OCI-LY1 (cell line): Measurements from ENCODE around the gene EIF2AK2.
A peak's percentile ranks its signal among the peaks of the same experiment; 100 is the strongest.

ENCODE experiments used
- H2AFZ ChIP-seq: fragments of 200-600 bp; sonication (generic), shearing (Covaris generic); 2 replicates; pipeline ENCODE4 v1.6.0; 2014; ENCODE audit warnings: antibody characterized with exemption, mild to moderate bottlenecking, low read length
- H3F3A ChIP-seq: fragments of 200-600 bp; sonication (generic), shearing (Covaris generic); 2 replicates; pipeline ENCODE4 v1.6.0; 2014; ENCODE audit warnings: mild to moderate bottlenecking, antibody characterized with exemption, low read length, moderate library complexity; ENCODE audit not compliant: insufficient read depth
- H3K27ac ChIP-seq: fragments of 200-600 bp; sonication (generic); 2 replicates; pipeline ENCODE4 v1.5.1; 2014; ENCODE audit warnings: low read length, mixed run types, mild to moderate bottlenecking, low read depth; ENCODE audit not compliant: poor library complexity, severe bottlenecking
- H3K27me3 ChIP-seq: fragments of 200-600 bp; sonication (generic); 2 replicates; pipeline ENCODE4 v1.6.0; 2014; ENCODE audit warnings: antibody characterized with exemption, mild to moderate bottlenecking, low read length, moderate library complexity; ENCODE audit not compliant: insufficient read depth
- H3K36me3 ChIP-seq: fragments of 200-600 bp; sonication (generic); 2 replicates; pipeline ENCODE4 v1.6.1; 2014; ENCODE audit warnings: mild to moderate bottlenecking, antibody characterized with exemption, low read length, moderate library complexity, mixed read lengths; ENCODE audit not compliant: insufficient read depth
- H3K4me1 ChIP-seq: fragments of 200-600 bp; sonication (generic); 2 replicates; pipeline ENCODE4 v1.5.1; 2014; ENCODE audit warnings: mild to moderate bottlenecking, low read length, moderate library complexity; ENCODE audit not compliant: insufficient read depth, severe bottlenecking
- H3K4me2 ChIP-seq: fragments of 200-600 bp; sonication (generic), shearing (Covaris generic); 2 replicates; pipeline ENCODE4 v1.6.1; 2014; ENCODE audit warnings: low read length
- H3K4me3 ChIP-seq: fragments of 200-600 bp; sonication (generic); 2 replicates; pipeline ENCODE4 v1.5.1; 2014; ENCODE audit warnings: low read length, low read depth, mild to moderate bottlenecking, mixed read lengths; ENCODE audit not compliant: poor library complexity, severe bottlenecking
- H3K79me2 ChIP-seq: fragments of 200-600 bp; shearing (Covaris generic); 2 replicates; pipeline ENCODE4 v1.6.1; 2016; ENCODE audit warnings: mixed run types, low read length, mixed read lengths; ENCODE audit not compliant: insufficient read depth
- H3K9ac ChIP-seq: fragments of 200-600 bp; sonication (generic), shearing (Covaris generic); 2 replicates; pipeline ENCODE4 v1.6.1; 2014; ENCODE audit warnings: mild to moderate bottlenecking, low read length, mixed read lengths
- H3K9me2 ChIP-seq: fragments of 200-600 bp; sonication (generic), shearing (Covaris generic); 2 replicates; pipeline ENCODE4 v1.6.1; 2014; ENCODE audit warnings: low read depth, mild to moderate bottlenecking, low read length, mixed read lengths
- H3K9me3 ChIP-seq: fragments of 200-600 bp; shearing (Covaris generic); 2 replicates; pipeline ENCODE4 v1.6.1; 2014; ENCODE audit warnings: low read length, mixed read lengths
- H4K20me1 ChIP-seq: fragments of 200-600 bp; sonication (generic), shearing (Covaris generic); 2 replicates; pipeline ENCODE4 v1.6.0; 2016; ENCODE audit warnings: mild to moderate bottlenecking, low read length; ENCODE audit not compliant: insufficient read depth
- EZH2 ChIP-seq: fragments of 200-600 bp; sonication (generic), shearing (Covaris generic); IDR thresholded peaks from 2 replicates; pipeline ENCODE4 v1.8.0; 2017; ENCODE audit warnings: borderline replicate concordance, mixed run types, mild to moderate bottlenecking, antibody characterized with exemption, low read length, moderate library complexity, mixed read lengths
- TF ChIP-seq, protein P1 (sequence below): fragments of 200-600 bp; sonication (generic), shearing (Covaris generic); IDR thresholded peaks from 2 replicates; pipeline ENCODE4 v1.5.1; 2017; ENCODE audit warnings: mild to moderate bottlenecking, antibody characterized with exemption, low read length, moderate library complexity, mixed read lengths

The EIF2AK2 gene

DNA sequence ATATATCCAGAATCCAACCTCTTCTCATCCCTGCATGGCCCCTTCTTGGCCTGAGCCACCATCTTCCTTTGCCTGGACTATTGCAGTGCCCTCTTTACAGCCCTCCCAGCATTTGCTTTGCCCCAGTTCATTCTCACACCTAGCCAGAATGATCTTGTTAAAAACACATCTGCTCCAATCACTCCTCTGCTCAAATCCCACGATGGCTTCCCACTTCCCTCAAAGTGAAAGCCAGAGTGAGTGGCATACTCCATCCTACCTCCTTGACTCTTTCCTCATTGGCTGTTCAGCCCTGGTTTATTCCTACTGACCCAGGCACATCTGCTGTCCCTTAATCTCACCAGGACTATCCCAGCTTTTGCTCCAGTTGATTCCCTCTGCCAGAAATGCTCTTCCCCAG is 17.0 kb upstream of the EIF2AK2 start:
- Histone ChIP-seq H3K27ac (no peak overlapping the region), H3K36me3 (no peaks in the 10 kb centered on the region), H3K79me2 (no peaks in the 10 kb centered on the region), H3K4me3 (no peak overlapping the region), H3K4me2 (no peak overlapping the region), H3K27me3 (no peaks in the 10 kb centered on the region), H3F3A (no peaks in the 10 kb centered on the region), H4K20me1 (no peaks in the 10 kb centered on the region), H3K9me2 (no peaks in the 10 kb centered on the region), H3K9ac (no peak overlapping the region), H2AFZ (no peak overlapping the region), H3K4me1 (no peaks in the 10 kb centered on the region), H3K9me3 (no peaks in the 10 kb centered on the region)
- TF ChIP-seq, protein P1, sequence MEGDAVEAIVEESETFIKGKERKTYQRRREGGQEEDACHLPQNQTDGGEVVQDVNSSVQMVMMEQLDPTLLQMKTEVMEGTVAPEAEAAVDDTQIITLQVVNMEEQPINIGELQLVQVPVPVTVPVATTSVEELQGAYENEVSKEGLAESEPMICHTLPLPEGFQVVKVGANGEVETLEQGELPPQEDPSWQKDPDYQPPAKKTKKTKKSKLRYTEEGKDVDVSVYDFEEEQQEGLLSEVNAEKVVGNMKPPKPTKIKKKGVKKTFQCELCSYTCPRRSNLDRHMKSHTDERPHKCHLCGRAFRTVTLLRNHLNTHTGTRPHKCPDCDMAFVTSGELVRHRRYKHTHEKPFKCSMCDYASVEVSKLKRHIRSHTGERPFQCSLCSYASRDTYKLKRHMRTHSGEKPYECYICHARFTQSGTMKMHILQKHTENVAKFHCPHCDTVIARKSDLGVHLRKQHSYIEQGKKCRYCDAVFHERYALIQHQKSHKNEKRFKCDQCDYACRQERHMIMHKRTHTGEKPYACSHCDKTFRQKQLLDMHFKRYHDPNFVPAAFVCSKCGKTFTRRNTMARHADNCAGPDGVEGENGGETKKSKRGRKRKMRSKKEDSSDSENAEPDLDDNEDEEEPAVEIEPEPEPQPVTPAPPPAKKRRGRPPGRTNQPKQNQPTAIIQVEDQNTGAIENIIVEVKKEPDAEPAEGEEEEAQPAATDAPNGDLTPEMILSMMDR: no peak
- TF ChIP-seq EZH2: no peak

DNA sequence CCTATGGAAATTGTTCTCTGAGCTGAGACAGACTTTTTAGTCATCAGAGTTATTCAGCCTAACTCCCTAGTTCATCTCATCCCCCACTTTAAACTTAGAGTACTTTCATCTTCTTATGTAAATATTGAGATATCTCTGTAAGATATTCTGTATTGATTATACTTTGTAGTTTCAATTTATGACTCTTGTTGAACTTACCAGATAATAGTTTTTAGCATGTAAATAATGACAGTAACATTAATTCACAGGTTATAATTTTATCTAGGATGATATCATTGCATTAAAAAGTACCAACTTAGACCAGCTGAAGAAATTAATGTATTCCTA is 14.8 kb upstream of the EIF2AK2 start:
- Histone ChIP-seq H2AFZ (no peak overlapping the region), H3F3A (no peaks in the 10 kb centered on the region), H3K79me2 (no peaks in the 10 kb centered on the region), H3K27me3 (no peaks in the 10 kb centered on the region), H3K4me3 (no peak overlapping the region), H3K4me1 (no peaks in the 10 kb centered on the region), H3K9me2 (no peaks in the 10 kb centered on the region), H3K4me2 (no peak overlapping the region), H3K27ac (no peak overlapping the region), H3K9me3 (no peaks in the 10 kb centered on the region), H3K9ac (no peak overlapping the region), H3K36me3 (no peaks in the 10 kb centered on the region), H4K20me1 (no peaks in the 10 kb centered on the region)
- TF ChIP-seq EZH2: no peak
- TF ChIP-seq, protein P1: no peak

DNA sequence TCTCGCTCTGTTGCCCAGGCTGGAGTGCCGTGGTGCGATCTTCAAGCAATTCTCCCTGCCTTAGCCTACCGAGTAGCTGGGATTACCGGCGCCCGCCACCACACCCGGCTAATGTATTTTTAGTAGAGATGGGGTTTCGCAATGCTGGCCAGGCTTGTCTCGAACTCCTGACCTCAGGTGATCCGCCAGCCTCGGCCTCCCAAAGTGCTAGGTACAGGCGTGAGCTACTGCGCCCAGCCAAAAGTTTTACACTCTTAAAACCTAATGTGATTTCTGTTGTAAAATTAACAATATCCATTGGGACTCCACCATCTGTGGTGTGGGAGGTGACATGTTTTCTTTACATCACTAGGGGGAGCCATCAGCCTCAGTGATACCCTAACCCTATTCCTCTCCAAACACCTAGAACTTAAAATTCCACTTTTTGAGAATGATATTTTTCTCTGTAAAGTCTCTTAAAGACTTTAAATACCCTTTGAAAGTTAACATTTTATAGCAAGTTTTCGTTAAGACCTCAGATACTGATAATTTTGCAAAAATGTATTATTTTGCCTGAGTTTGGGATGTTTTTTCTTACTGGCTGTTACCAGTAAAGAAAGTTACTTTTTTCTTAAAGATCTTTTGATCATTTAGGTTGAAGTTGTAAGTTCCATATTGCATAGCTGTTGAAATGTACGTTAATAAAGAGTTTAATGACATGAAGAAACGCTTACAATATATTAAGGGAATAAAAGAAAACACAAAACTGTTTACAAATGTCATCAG is 11.6 kb upstream of the EIF2AK2 start:
- H3K9me2 ChIP-seq: no peaks in the 10 kb centered on the region
- no peaks in the 10 kb centered on the region for H3K79me2 ChIP-seq
- H3K4me2 ChIP-seq: peak overlapping the region; percentile 36; the same call in 1 of the 2 replicates
- H4K20me1 ChIP-seq: no peaks in the 10 kb centered on the region
- no peaks in the 10 kb centered on the region for H3K4me1 ChIP-seq
- no peak overlapping the region for H2AFZ ChIP-seq
- H3K9me3 ChIP-seq: peaks cover 13% of the 10 kb centered on the region
- no peaks in the 10 kb centered on the region for H3K27me3 ChIP-seq
- TF ChIP-seq, protein P1: peak; percentile 83
- TF ChIP-seq EZH2: no peak
- no peak overlapping the region for H3K9ac ChIP-seq
- H3K27ac ChIP-seq: no peak overlapping the region
- H3F3A ChIP-seq: no peaks in the 10 kb centered on the region
- no peaks in the 10 kb centered on the region for H3K36me3 ChIP-seq
- H3K4me3 ChIP-seq: no peak overlapping the region
